GM18519 (cell line): ENCODE results near the gene GPR15.

Experiments
- ATAC-seq: cut with Tn5 transposase; IDR thresholded peaks from one replicate; pipeline ENCODE4 v1.9.1; 2021; ENCODE audit warnings: mild to moderate bottlenecking, moderate library complexity; ENCODE audit not compliant: unreplicated experiment, low FRiP score

GPR15 gene

GRCh38 chr3:98529856-98530459, 1.8 kb upstream of the GPR15 start:
- ATAC-seq: no peak

GRCh38 chr3:98530676-98531075, 1.1 kb upstream of the GPR15 start:
- ATAC-seq: no peak

GRCh38 chr3:98532275-98532637, 478 bp downstream of the GPR15 start:
- ATAC-seq: no peak

GRCh38 chr3:98532709-98533571, 1.2 kb downstream of the GPR15 start:
- no peak for ATAC-seq

- no peak for ATAC-seq
Observed at GRCh38 chr3:98534168-98534567, 2.4 kb downstream of the GPR15 start.

- no peak for ATAC-seq
Observed at GRCh38 chr3:98534734-98535133, 3.0 kb downstream of the GPR15 start.

GRCh38 chr3:98536456-98537017, 4.8 kb downstream of the GPR15 start:
- peak; percentile 79 for ATAC-seq

- ATAC-seq: peak; percentile 34
Observed at GRCh38 chr3:98540346-98540745, 8.6 kb downstream of the GPR15 start.

GRCh38 chr3:98541695-98542094, 9.9 kb downstream of the GPR15 start:
- no peak for ATAC-seq

- no peak for ATAC-seq
Observed at GRCh38 chr3:98542623-98543022, 10.8 kb downstream of the GPR15 start.

- ATAC-seq: peak; percentile 38
Observed at GRCh38 chr3:98545940-98546339, 14.2 kb downstream of the GPR15 start.

GRCh38 chr3:98548544-98548943, 16.8 kb downstream of the GPR15 start:
- no peak for ATAC-seq

GRCh38 chr3:98550833-98551232, 19.1 kb downstream of the GPR15 start:
- ATAC-seq: no peak

GRCh38 chr3:98551236-98551635, 19.5 kb downstream of the GPR15 start:
- no peak for ATAC-seq

GRCh38 chr3:98551754-98552153, 20.0 kb downstream of the GPR15 start:
- no peak for ATAC-seq

GRCh38 chr3:98552232-98553020, 20.6 kb downstream of the GPR15 start:
- ATAC-seq: no peak

- ATAC-seq: no peak
Observed at GRCh38 chr3:98553021-98553563, 21.3 kb downstream of the GPR15 start.

GRCh38 chr3:98553753-98554152, 22.0 kb downstream of the GPR15 start:
- no peak for ATAC-seq

GRCh38 chr3:98554580-98554979, 22.8 kb downstream of the GPR15 start:
- ATAC-seq: no peak

- ATAC-seq: no peak
Observed at GRCh38 chr3:98555025-98555379, 23.2 kb downstream of the GPR15 start.
